ENCODE data around the gene ARGLU1. TPM values are rescaled to one million over a fixed set of nuclear protein-coding genes. Genes with fewer than 3 reads are reported as not detected.

The ARGLU1 gene
- total RNA-seq, 4 donors from 2014 or later = 48.4 to 161 (median 67.5) TPM

DNA sequence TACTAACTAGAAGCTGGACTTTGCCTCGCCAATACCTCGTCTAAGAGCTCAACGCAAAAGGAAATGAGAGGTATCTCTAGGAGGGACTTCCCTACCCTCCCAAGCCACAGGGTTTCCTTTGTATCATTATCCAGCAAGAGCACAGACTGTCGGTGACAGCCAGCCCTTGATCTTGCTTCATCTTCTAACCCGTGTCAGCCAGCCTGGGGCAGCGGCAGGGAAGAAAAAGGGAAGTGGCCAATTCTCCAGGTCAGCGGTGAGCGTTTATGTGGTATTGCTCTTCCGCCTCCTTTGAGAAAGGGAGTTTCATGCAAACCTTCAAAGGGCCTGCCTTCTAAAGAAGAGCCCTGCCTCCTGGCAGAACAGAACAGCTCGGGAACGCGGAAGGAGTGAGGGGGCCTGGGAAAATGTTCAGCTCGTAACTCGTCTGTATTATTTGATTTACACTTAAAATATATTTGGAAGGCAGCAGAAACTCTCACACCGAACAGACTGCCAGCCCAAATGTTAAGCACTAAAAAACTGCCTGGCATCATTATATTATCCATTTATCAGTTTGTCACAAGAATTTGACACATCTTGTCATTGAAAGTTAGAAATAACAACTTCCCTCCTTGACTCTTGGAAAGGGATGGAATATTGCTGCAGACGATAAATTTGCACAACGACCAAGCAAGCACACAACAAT lies 74.3 kb downstream of the ARGLU1 start:
- TF ChIP-seq POLR2A (IDR thresholded peaks at IDR 0.05) (no peak), POLR2AphosphoS5 (IDR thresholded peaks at IDR 0.05) (no peak), EP300 (IDR thresholded peaks at IDR 0.05) (no peak)
- TF ChIP-seq, protein P1, sequence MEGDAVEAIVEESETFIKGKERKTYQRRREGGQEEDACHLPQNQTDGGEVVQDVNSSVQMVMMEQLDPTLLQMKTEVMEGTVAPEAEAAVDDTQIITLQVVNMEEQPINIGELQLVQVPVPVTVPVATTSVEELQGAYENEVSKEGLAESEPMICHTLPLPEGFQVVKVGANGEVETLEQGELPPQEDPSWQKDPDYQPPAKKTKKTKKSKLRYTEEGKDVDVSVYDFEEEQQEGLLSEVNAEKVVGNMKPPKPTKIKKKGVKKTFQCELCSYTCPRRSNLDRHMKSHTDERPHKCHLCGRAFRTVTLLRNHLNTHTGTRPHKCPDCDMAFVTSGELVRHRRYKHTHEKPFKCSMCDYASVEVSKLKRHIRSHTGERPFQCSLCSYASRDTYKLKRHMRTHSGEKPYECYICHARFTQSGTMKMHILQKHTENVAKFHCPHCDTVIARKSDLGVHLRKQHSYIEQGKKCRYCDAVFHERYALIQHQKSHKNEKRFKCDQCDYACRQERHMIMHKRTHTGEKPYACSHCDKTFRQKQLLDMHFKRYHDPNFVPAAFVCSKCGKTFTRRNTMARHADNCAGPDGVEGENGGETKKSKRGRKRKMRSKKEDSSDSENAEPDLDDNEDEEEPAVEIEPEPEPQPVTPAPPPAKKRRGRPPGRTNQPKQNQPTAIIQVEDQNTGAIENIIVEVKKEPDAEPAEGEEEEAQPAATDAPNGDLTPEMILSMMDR (IDR thresholded peaks at IDR 0.05) = no peak
- Histone ChIP-seq H3K36me3 (peaks cover 38% of the 10 kb centered on the region), H3K27ac (no peak overlapping the region), H3K27me3 (no peaks in the 10 kb centered on the region), H3K9me3 (no peaks in the 10 kb centered on the region), H3K4me1 (peaks cover 7% of the 10 kb centered on the region), H3K4me3 (no peak overlapping the region)
- DNase-seq (ENCODE audit: low spot score in 2 of 2) = no peak
- WGBS = 78% methylated on average over 17 of the region's 17 CpGs

DNA sequence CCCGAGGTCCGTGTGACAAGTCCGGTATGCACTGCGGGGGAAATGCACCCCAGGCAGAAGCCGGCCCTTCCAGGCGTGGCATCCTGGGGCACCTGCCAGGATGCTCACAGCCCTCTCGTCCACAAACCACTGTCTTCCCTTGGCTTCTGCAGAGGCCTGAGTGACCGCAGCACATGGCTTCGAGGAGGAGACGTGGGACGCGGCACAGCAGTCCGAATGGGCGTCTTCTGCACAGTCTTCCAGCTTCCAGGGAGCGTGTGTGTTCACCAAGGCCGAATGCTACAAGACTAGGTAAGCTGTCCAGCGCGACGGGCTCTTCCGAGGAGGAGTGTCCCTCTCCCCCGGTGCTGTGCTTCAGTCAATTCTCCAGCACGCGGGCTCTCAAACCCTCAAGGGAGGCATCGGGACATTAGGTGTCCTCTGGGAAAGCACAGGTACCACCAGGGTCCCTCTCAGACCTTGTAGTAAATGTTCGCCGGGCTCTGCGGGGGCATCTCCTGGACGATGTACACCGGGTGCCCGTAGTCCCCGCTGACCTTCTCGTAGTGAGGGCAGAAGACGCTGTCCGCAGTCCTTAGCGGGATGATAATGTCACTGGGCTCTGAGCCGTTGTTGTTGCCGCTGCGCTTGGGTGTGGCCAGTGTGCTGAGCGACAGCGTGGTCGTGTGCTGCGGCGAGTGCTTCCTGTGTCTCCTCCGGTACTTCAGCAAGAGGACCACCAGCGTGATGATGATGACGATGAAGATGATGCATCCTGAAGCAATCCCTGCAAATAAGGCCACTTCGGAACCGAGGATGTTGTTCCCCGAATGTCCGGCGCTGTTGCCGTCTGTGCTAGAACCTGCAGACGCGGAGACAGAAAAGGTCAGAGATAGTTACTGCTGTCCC lies 75.1 kb downstream of the ARGLU1 start:
- Histone ChIP-seq H3K27me3 (no peaks in the 10 kb centered on the region), H3K9me3 (no peaks in the 10 kb centered on the region), H3K36me3 (peaks cover 38% of the 10 kb centered on the region), H3K4me1 (no peaks in the 10 kb centered on the region), H3K27ac (no peak overlapping the region), H3K4me3 (no peak overlapping the region)
- TF ChIP-seq POLR2AphosphoS5 (IDR thresholded peaks at IDR 0.05) = no peak
- no peak for TF ChIP-seq POLR2A (IDR thresholded peaks at IDR 0.05)
- no peak for TF ChIP-seq EP300 (IDR thresholded peaks at IDR 0.05)
- TF ChIP-seq, protein P1 (IDR thresholded peaks at IDR 0.05) = no peak
- 94% methylated on average over 25 of the region's 54 CpGs for WGBS
- DNase-seq (ENCODE audit: low spot score in 2 of 2) = no peak

DNA sequence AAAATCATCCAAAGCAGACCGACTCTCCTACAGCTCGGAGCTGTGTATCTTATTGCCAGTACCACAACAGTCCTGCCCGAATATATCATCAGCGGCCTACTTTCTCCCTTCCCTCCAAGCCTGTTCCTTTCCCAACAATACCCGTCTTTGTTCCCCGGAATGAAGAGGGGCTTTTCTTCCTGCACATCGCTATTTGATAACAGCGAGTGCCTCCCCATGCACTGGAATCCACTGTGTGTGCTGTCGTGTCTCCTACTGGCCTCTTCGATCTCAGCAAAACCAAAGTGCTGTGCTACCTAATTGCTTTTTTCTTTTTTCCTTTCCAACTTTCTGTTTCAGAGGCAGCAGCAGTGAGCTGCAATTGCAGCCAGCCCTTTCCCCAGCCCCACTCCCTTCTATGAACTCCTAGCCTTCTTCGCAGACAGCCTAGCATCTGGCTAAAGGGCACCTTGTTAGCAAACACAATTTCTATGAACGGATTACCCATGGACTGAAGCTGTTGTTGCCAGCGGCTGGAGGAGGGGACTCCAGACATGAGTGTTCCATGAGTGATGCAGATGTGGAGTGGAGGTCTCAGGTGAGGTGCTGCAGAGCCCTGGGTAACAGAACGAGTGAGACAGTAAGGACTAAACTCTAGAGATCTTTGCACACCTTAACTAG lies 75.9 kb downstream of the ARGLU1 start:
- DNase-seq (ENCODE audit: low spot score in 2 of 2) = no peak
- TF ChIP-seq POLR2A (IDR thresholded peaks at IDR 0.05) (no peak), POLR2AphosphoS5 (IDR thresholded peaks at IDR 0.05) (no peak), EP300 (IDR thresholded peaks at IDR 0.05) (no peak)
- TF ChIP-seq, protein P1 (IDR thresholded peaks at IDR 0.05) = no peak
- no peak overlapping the region for H3K4me3 ChIP-seq
- H3K9me3 ChIP-seq = no peaks in the 10 kb centered on the region
- H3K27ac ChIP-seq = no peak overlapping the region
- H3K36me3 ChIP-seq = peaks cover 38% of the 10 kb centered on the region
- WGBS = 87% methylated on average over 14 of the region's 14 CpGs
- no peaks in the 10 kb centered on the region for H3K4me1 ChIP-seq
- H3K27me3 ChIP-seq = no peaks in the 10 kb centered on the region

Other genes with a start within 250 kb of the ARGLU1 start
- gene EFNB2, start 32.5 kb downstream of the ARGLU1 start, total RNA-seq = 10 to 100 TPM; 17.1 to 45.4 (median 28.3) TPM

Measured in suprapubic skin (tissue), 4 donors.